G401.6 (cell line): ENCODE results near the gene KIF19.

Experiments used
- FAIRE-seq: peaks from 2 replicates; lab custom pipeline; 2012; peaks lifted over from hg19 to GRCh38; lab: Jason Lieb, UNC

Gene KIF19

GRCh38 chr17:74304184-74304583 is 21.8 kb upstream of the KIF19 start:
- no peak for FAIRE-seq

GRCh38 chr17:74305865-74306654 is 20.0 kb upstream of the KIF19 start:
- FAIRE-seq, result no peak

GRCh38 chr17:74307984-74308773 is 17.8 kb upstream of the KIF19 start:
- no peak for FAIRE-seq

GRCh38 chr17:74309902-74310301 is 16.1 kb upstream of the KIF19 start:
- FAIRE-seq, result no peak

GRCh38 chr17:74314877-74315276 is 11.1 kb upstream of the KIF19 start:
- FAIRE-seq, result no peak

GRCh38 chr17:74316220-74316619 is 9.8 kb upstream of the KIF19 start:
- no peak for FAIRE-seq

GRCh38 chr17:74317071-74317470 is 9.0 kb upstream of the KIF19 start:
- FAIRE-seq, result no peak

GRCh38 chr17:74318391-74318790 is 7.6 kb upstream of the KIF19 start:
- FAIRE-seq, result no peak

GRCh38 chr17:74324521-74324920 is 1.5 kb upstream of the KIF19 start:
- FAIRE-seq, result no peak

GRCh38 chr17:74325376-74325742 is 667 bp upstream of the KIF19 start:
- FAIRE-seq, result no peak

GRCh38 chr17:74326506-74326905 is 480 bp downstream of the KIF19 start:
- no peak for FAIRE-seq

- FAIRE-seq, result no peak
Observed at GRCh38 chr17:74328487-74328886, 2.5 kb downstream of the KIF19 start.

- no peak for FAIRE-seq
Observed at GRCh38 chr17:74329378-74329777, 3.4 kb downstream of the KIF19 start.

- FAIRE-seq, result no peak
Observed at GRCh38 chr17:74330446-74330845, 4.4 kb downstream of the KIF19 start.

GRCh38 chr17:74332017-74332650 is 6.1 kb downstream of the KIF19 start:
- FAIRE-seq, result no peak

- FAIRE-seq, result no peak
Observed at GRCh38 chr17:74332763-74333283, 6.8 kb downstream of the KIF19 start.

GRCh38 chr17:74334393-74335039 is 8.5 kb downstream of the KIF19 start:
- FAIRE-seq, result no peak

GRCh38 chr17:74335529-74336062 is 9.6 kb downstream of the KIF19 start:
- no peak for FAIRE-seq

- FAIRE-seq, result no peak
Observed at GRCh38 chr17:74336307-74336706, 10.3 kb downstream of the KIF19 start.

- FAIRE-seq, result no peak
Observed at GRCh38 chr17:74337834-74338500, 11.9 kb downstream of the KIF19 start.

GRCh38 chr17:74339537-74340195 is 13.6 kb downstream of the KIF19 start:
- FAIRE-seq, result no peak
